ENCODE measurements around the gene SNU13. TPM values are rescaled to one million over a fixed set of nuclear protein-coding genes. Genes with fewer than 3 reads are reported as not detected.
"Not testable (repeated sequence)": the region's sequence is repeated elsewhere in the genome, so short reads cannot be mapped to it uniquely, and the experiment has no call there.

SNU13 gene
- total and polyA plus RNA-seq, 11 donors: 168 to 292 (median 202) TPM

GRCh38 chr22:41696703-41697102 lies 8.0 kb upstream of the SNU13 start:
- TF ChIP-seq CTCF (IDR thresholded peaks at IDR 0.05) (no peak), POLR2A (IDR thresholded peaks at IDR 0.05) (no peak)
- no peaks in the 10 kb centered on the region for H3K27me3 ChIP-seq
- peaks cover 0 to 13% (median 5%) of the 10 kb centered on the region in 9 donors for H3K36me3 ChIP-seq
- WGBS, 4 donors: 55 to 65% (median 60%) methylated on average over 10 to 11 of the region's 11 CpGs
- H3K4me3 ChIP-seq: peak overlapping the region in 1 of 12 donors; percentile 43
- intact Hi-C loops (cut with DNase I): loop anchor here (1.0 to 10.0 kb wide), 8 partner anchors 106 to 746 kb away; partner anchors contain the start of genes CCDC134 (in 1 of the 10) and SREBF2 (in 1 of the 10)
- H3K27ac ChIP-seq: peak overlapping the region in 10 of 12 donors; percentile 39 to 70 (median 56)
- ATAC-seq: peak in 1 of 4 donors; percentile 10
- no peaks in the 10 kb centered on the region for H3K9me3 ChIP-seq
- peak in 2 of 5 donors; percentile 19 to 34 for DNase-seq
- H3K4me1 ChIP-seq: peaks cover 0 to 20% (median 14%) of the 10 kb centered on the region in 12 donors

- Histone ChIP-seq H3K27me3 (no peaks in the 10 kb centered on the region), H3K36me3 (peaks cover 0 to 13% (median 5%) of the 10 kb centered on the region in 9 donors), H3K4me3 (no peak overlapping the region), H3K27ac (no peak overlapping the region), H3K9me3 (no peaks in the 10 kb centered on the region), H3K4me1 (peaks cover 0 to 20% (median 14%) of the 10 kb centered on the region in 12 donors)
- WGBS, 4 donors: 85 to 96% (median 86%) methylated on average over 2 of the region's 2 CpGs
- DNase-seq (no peak), ATAC-seq (no peak)
- intact Hi-C loops (cut with DNase I): loop anchor here in 5 of 10 donors (5.0 to 10.0 kb wide), 5 partner anchors 107 to 747 kb away; partner anchors contain the start of genes CCDC134 (in 1 of the 5) and SREBF2 (in 1 of the 5)
- TF ChIP-seq CTCF (IDR thresholded peaks at IDR 0.05) (no peak), POLR2A (IDR thresholded peaks at IDR 0.05) (no peak)
These were observed 6.5 kb upstream of the SNU13 start for GRCh38 chr22:41695211-41695610.

GRCh38 chr22:41690476-41690875 lies 1.8 kb upstream of the SNU13 start:
- no peak for TF ChIP-seq POLR2A (IDR thresholded peaks at IDR 0.05)
- no peak for TF ChIP-seq CTCF (IDR thresholded peaks at IDR 0.05)
- intact Hi-C loops (cut with DNase I): loop anchor here in 3 of 10 donors (5.0 to 10.0 kb wide), 2 partner anchors 134 to 137 kb away; no protein-coding TSS in a partner anchor
- Histone ChIP-seq H3K4me3 (no peak overlapping the region), H3K27me3 (no peaks in the 10 kb centered on the region), H3K36me3 (peaks cover 0 to 13% (median 5%) of the 10 kb centered on the region in 9 donors), H3K9me3 (no peaks in the 10 kb centered on the region), H3K4me1 (peaks cover 0 to 26% (median 17%) of the 10 kb centered on the region in 12 donors), H3K27ac (no peak overlapping the region)
- WGBS, 4 donors: 81 to 95% (median 90%) methylated on average over 3 of the region's 3 CpGs
- no peak for ATAC-seq
- DNase-seq: no peak

- Histone ChIP-seq H3K36me3 (no peaks in the 10 kb centered on the region), H3K27me3 (no peaks in the 10 kb centered on the region), H3K9me3 (no peaks in the 10 kb centered on the region), H3K4me3 (peak overlapping the region; percentile 66 to 95 (median 84)), H3K4me1 (peaks cover 0 to 26% (median 18%) of the 10 kb centered on the region in 12 donors), H3K27ac (peak overlapping the region; percentile 88 to 99 (median 94))
- 0 to 2% (median 1%) methylated on average over 16 to 20 of the region's 20 CpGs for WGBS, 4 donors
- peak in 1 of 5 donors; percentile 41 for DNase-seq
- intact Hi-C loops (cut with DNase I): loop anchor here in 2 of 10 donors (2.0 to 10.0 kb wide), 2 partner anchors 21 to 387 kb away; partner anchors contain the start of genes NAGA (in 1 of the 2), PHETA2 (in 1 of the 2) and SMDT1 (in 1 of the 2)
- TF ChIP-seq POLR2A (IDR thresholded peaks at IDR 0.05): no peak
- no peak for TF ChIP-seq CTCF (IDR thresholded peaks at IDR 0.05)
- ATAC-seq: peak; percentile 21 to 50 (median 35)
These were observed 734 bp downstream of the SNU13 start for GRCh38 chr22:41687901-41688364.

GRCh38 chr22:41686890-41687289 lies 1.8 kb downstream of the SNU13 start:
- not testable (repeated sequence) for H3K9me3 ChIP-seq, DNase-seq, ATAC-seq, H3K27ac ChIP-seq, H3K36me3 ChIP-seq, H3K27me3 ChIP-seq
- peaks cover 0 to 27% (median 18%) of the 10 kb centered on the region in 12 donors for H3K4me1 ChIP-seq
- WGBS, 4 donors: 92 to 99% (median 97%) methylated on average over 11 of the region's 11 CpGs
- peak overlapping the region in 1 of 12 donors; percentile 82 for H3K4me3 ChIP-seq
- intact Hi-C loops (cut with DNase I): loop anchor here in 1 of 10 donors (10.0 kb wide), 1 partner anchor 388 kb away; the partner anchor contains the start of genes NAGA, PHETA2 and SMDT1

Data from heart left ventricle (tissue), 16 donors.